GM12873 (cell line): ENCODE measurements around the gene POU3F3.

Experiments
- TF ChIP-seq, protein P1 (sequence below): IDR thresholded peaks from 2 replicates; pipeline ENCODE4 v1.5.1; 2012; ENCODE audit warnings: low read depth, mild to moderate bottlenecking, moderate library complexity, low read length, control low read depth; ENCODE audit not compliant: insufficient read depth; ENCODE audit errors: missing control alignments

Gene POU3F3

DNA sequence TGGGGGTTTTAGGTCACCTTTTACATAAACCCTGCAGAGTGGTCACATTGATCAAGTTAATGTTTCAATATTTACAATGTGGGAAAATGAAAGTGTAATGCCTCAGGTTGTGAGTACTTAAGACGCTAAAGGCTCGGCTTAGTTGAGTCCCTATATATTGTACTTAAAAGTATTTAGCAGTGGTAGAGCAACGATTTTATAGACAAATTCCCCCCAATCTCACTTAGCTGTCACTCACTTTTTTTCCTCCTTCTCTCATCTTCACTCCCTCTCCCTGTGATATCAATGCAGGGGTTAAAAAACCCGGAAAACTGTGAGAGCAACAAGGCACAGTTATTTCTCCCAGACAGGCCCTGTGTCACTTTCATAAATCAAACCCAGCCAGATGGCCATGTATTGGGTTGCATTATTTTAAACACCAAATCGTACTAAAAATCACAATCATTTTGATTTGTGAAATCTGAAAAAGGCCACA is 5.4 kb downstream of the POU3F3 start:
- TF ChIP-seq, protein P1, sequence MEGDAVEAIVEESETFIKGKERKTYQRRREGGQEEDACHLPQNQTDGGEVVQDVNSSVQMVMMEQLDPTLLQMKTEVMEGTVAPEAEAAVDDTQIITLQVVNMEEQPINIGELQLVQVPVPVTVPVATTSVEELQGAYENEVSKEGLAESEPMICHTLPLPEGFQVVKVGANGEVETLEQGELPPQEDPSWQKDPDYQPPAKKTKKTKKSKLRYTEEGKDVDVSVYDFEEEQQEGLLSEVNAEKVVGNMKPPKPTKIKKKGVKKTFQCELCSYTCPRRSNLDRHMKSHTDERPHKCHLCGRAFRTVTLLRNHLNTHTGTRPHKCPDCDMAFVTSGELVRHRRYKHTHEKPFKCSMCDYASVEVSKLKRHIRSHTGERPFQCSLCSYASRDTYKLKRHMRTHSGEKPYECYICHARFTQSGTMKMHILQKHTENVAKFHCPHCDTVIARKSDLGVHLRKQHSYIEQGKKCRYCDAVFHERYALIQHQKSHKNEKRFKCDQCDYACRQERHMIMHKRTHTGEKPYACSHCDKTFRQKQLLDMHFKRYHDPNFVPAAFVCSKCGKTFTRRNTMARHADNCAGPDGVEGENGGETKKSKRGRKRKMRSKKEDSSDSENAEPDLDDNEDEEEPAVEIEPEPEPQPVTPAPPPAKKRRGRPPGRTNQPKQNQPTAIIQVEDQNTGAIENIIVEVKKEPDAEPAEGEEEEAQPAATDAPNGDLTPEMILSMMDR = no peak

- TF ChIP-seq, protein P1 = no peak
These were observed 6.0 kb downstream of the POU3F3 start for GRCh38 chr2:104859766-104860450.

DNA sequence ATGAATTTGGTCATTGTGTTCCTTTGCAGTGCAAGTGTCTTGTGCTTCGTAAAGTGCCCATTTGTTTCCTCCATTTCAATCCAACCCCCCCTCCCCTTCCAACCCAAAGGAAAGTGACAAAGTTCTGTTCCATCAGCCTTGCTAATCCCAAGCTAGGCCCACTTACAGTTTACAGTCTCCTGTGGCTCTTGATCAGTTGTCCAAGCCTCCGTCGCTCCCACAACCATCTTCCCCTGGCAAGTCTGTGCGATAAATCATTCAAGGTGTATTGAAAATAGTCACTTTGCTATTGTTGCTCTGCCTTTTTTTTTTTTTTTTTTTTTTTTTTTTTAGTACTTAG is 6.5 kb downstream of the POU3F3 start:
- TF ChIP-seq, protein P1 = no peak

DNA sequence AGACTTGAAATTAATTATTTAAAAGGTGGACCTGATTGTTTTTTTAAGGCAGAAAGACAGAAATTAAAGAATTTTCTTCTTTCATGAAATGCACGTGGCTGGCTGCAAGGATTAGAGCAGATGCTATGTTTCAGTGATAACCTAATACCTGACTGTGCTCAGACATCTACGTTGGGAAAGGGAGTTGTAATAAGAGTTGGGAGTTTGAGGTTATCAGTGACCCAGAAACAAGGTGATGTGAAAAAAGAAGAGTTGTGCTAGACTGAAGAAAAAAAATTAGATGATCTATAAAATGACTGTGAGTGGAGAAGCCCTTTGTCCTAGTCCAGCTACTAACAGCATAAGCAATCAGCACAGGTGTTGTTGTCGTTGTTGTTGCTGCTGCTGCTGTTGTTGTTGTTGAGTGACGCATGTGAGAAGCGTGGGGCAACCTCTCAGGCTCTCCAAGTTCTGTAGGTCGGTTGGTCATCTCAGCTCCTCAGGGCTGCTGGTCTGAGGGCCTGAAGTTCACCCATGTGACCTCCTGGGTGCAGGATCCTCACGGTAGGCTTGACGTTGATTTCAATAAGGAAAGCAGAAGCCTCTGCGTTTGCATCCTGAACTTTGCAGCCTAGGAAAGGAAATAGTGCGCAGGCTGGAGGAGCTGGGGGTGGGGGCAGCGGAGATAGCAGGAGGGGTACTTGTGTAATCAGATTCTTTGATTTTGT is 7.6 kb downstream of the POU3F3 start:
- TF ChIP-seq, protein P1 = no peak

DNA sequence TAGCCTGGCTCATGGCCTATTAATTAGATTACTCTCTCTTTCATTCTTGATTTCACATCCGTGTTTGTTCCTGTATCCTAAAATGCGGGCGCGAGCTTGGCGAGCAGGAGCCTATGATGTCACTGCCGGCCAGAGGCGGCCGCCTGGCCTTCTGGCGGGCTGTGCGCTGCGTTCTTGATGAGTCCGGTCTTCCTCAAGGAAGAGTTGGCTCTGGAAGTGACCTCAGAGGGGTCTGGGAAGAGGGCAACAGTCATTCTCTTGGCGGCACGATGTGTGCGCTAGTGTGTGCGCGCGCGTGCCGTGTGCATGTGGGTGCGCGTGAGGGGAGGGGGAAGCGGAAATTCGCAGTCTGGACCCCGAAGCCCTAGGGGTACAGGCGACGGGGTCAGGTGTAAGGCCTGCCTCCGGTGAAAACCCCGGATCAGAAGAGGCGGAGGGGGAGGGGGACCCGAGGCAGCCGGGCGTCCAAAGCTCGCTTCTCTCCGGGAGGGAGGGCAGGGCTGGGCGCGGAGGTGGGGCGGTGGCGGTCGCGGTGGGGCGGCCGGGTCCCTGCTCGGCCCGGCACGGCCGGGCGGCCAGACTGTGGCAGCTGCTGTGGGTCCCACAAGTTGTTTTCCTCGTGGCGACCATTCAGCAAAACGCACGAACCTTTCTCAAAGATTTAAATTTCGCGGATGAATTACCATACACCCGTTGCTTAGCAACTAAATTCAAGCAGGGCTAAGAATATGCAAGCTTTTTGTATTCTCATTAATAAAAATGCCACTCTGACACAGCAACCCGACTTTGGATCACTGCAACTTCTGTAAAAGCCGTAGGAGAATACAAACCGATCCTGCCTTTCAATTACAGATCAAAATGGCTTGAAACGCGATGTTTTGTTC is 8.4 kb downstream of the POU3F3 start:
- TF ChIP-seq, protein P1 = no peak

DNA sequence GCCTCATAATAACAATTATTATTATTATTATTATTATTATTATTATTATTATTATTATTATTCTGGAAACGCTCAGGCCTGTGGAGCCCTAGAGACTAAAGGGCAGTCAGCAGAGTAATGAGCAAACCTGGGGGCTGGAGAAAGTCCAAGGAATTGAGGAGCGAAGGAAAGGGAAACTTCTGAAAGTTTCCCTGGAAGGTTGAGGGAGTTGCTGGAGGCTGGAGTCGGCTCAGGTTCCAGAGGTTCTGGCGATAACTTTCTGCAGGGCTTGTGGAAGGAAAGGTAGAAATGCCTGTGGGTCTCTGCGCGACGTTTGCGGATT is 9.2 kb downstream of the POU3F3 start:
- TF ChIP-seq, protein P1 = no peak

DNA sequence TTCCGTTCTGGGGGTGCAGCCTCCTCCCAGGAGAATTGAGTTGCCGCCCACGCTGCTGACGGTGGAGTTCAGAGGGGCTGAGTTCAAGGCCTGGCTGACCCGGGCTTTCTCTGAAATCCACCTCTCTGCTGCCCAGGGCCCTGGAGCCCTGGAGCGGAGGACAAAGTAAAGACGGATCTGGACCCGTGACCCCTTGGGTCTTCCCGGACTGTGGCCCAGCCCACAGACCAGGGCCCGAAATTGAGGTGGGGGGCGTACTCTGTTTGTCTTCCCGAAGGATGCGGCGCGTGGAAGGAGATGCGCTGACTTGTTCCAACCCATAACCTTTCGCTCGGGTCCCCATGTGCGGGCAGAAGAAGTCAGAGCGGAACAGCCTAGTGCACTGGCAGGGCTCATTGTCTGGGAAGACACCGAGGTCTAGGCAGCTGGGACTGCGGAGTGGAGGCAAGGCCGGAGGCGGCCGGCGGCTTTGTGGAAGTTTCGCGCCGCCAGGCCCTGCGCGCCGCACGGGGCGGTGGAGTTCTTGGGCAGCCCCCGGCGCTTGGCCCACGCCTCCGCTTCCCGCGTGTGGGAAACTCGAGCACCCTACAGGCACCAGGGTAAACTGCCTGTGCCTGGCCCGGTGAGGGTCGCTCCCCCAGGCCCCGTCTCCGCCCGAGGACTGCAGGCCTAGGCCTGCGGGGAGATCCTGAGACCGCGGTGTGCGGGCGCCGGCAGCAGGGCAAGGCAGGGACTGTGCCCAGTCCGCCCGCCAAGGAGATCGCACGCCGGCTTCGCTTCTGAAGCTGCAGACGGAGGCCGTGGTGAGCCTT is 9.8 kb downstream of the POU3F3 start:
- TF ChIP-seq, protein P1 = no peak
